Effector memory CD8-positive, alpha-beta T cell (primary cell): ENCODE data around the gene ZNF74.
A peak's percentile ranks its signal among the peaks of the same experiment; 100 is the strongest.
"Not testable (repeated sequence)": the region's sequence is repeated elsewhere in the genome, so short reads cannot be mapped to it uniquely, and the experiment has no call there.

Experiments used
- ATAC-seq: fragments of 150-1000 bp; cut with Tn5 transposase; replicated peaks from 2 replicates; pipeline ENCODE4 v1.10.0; 2021; ENCODE audit warnings: mild to moderate bottlenecking, moderate library complexity
- DNase-seq, 3 experiments: peaks; one replicate each; pipeline ENCODE4 v3.0.0; 2021
- H3K27ac Mint-ChIP-seq, 2 donors: one replicate each; pipeline ENCODE4 v1.8.0; 2022; ENCODE audit warnings: mild to moderate bottlenecking in 2 of 2, mixed read lengths in 2 of 2, moderate library complexity in 2 of 2
- H3K27me3 Mint-ChIP-seq, 2 donors: one replicate each; pipeline ENCODE4 v1.8.0; 2022; ENCODE audit warnings: mixed read lengths in 2 of 2
- H3K36me3 Mint-ChIP-seq: one replicate; pipeline ENCODE4 v1.8.0; 2022; ENCODE audit warnings: mild to moderate bottlenecking, moderate library complexity, mixed read lengths; ENCODE audit not compliant: insufficient read depth
- H3K4me1 Mint-ChIP-seq, 2 donors: one replicate each; pipeline ENCODE4 v1.8.0; 2022; ENCODE audit warnings: low read depth in 2 of 2, mixed read lengths in 2 of 2
- H3K4me3 Mint-ChIP-seq, 2 donors: one replicate each; pipeline ENCODE4 v1.8.0; 2022; ENCODE audit warnings: mild to moderate bottlenecking in 2 of 2, mixed read lengths in 2 of 2, moderate library complexity in 2 of 2
- H3K9me3 Mint-ChIP-seq, 2 donors: one replicate each; pipeline ENCODE4 v1.8.0; 2022; ENCODE audit warnings: mixed read lengths in 2 of 2

The ZNF74 gene

DNA sequence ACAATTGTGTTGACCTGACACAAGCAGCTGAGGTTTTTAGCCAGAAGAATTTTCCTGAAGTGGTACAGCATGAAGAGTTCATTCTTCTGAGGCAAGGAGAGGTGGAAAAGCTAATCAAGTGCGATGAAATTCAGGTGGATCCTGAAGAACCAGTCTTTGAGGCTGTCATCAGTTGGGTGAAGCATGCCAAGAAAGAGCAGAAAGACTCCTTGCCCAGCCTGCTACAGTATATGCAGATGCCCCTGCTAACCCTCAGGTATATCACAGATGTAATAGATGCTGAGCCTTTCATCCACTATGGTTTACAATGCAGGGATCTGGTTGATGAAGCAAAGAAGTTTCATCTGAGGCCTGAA is 56.6 kb downstream of the ZNF74 start:
- Mint-ChIP-seq H3K36me3 (peaks cover 6% of the 10 kb centered on the region), H3K4me3 (no peak overlapping the region), H3K27ac (no peak overlapping the region), H3K27me3 (no peaks in the 10 kb centered on the region), H3K9me3 (no peaks in the 10 kb centered on the region), H3K4me1 (peaks cover 0 to under 1% of the 10 kb centered on the region in 2 donors)
- DNase-seq (no peak), ATAC-seq (no peak)

DNA sequence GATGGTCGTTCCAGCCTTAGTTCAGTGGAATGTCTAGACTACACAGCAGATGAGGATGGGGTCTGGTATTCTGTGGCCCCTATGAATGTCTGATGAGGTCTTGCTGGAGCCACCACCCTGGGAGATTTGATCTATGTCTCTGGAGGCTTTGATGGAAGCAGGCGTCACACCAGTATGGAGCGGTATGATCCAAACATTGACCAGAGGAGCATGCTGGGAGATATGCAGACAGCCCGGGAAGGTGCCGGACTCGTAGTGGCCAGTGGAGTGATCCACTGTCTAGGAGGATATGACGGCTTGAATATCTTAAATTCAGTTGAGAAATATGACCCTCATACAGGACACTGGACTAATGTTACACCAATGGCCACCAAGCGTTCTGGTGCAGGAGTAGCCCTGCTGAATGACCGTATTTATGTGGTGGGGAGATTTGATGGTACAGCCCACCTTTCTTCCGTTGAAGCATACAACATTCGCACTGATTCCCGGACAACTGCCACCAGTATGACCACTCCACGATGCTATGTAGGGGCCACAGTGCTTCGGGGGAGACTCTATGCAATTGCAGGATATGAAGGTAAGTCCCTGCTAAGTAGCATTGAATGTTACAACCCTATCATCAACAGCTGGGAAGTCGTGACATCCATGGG is 57.3 kb downstream of the ZNF74 start:
- not testable (repeated sequence) for H3K4me3 Mint-ChIP-seq, ATAC-seq, DNase-seq, H3K9me3 Mint-ChIP-seq, H3K27ac Mint-ChIP-seq, H3K4me1 Mint-ChIP-seq, H3K27me3 Mint-ChIP-seq
- peaks cover 12% of the 10 kb centered on the region for H3K36me3 Mint-ChIP-seq

DNA sequence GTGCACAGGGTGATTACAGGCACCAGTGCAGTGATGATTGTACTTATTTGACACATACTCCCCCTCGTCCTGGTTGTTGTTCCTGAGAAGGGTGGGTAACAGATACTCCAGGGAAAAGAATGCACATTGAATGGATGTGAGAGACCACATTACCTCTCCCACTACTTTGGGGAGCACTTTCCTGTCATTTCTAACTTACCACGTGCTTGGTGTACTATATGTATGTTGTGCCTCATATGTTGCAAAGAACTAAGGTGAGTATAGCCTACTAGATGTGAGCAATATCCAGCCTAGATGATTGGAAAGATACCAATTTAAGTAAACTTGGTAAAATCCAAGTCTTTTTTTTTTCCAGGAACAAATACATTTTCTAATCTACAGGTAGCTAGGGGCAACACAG is 58.0 kb downstream of the ZNF74 start:
- Mint-ChIP-seq H3K27ac (no peak overlapping the region), H3K4me1 (peaks cover 9 to 12% of the 10 kb centered on the region in 2 donors), H3K9me3 (no peaks in the 10 kb centered on the region), H3K27me3 (no peaks in the 10 kb centered on the region), H3K36me3 (peaks cover 12% of the 10 kb centered on the region), H3K4me3 (no peak overlapping the region)
- DNase-seq (no peak), ATAC-seq (no peak)

DNA sequence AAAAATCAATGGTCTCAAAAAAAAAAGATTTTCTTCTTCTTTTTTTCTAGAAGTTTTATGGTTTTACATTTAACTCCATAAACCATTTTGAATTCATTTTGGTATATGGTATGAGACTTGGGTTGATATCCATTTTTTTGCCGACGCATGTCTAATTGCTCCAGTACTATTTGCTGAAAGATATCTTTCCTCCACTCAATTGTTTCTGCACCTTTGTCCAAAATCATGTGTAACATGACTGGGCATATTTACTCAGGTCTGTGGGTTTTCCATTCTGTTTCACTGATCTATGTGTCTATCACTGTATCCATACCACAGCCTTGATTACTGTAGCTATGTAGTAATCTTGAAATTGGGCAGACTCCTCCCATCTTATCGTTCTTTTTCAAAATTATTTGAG is 59.3 kb downstream of the ZNF74 start:
- H3K4me1 Mint-ChIP-seq = peaks cover 9 to 12% of the 10 kb centered on the region in 2 donors
- no peak for ATAC-seq
- H3K4me3 Mint-ChIP-seq = no peak overlapping the region
- DNase-seq = no peak
- peaks cover 12% of the 10 kb centered on the region for H3K36me3 Mint-ChIP-seq
- H3K9me3 Mint-ChIP-seq = no peaks in the 10 kb centered on the region
- H3K27me3 Mint-ChIP-seq = no peaks in the 10 kb centered on the region
- H3K27ac Mint-ChIP-seq = no peak overlapping the region

DNA sequence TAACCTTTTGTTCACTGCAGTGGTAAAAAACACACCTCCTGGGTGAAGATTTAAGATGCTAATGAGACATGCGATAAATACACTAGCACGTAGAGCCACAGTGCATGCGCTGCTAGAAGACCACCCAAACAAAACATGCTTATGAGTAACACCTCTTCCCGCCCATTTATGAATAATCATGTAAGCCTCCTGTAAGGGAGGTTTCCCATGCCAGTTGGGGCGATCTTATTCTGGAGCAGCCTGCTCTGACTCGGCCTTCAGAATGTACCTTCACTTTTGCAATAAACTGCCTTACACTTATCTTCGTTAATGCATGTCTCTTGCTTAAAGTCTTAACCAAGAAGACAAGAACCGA is 61.7 kb downstream of the ZNF74 start:
- H3K36me3 Mint-ChIP-seq = peaks cover 21% of the 10 kb centered on the region
- H3K4me1 Mint-ChIP-seq = peaks cover 18 to 22% of the 10 kb centered on the region in 2 donors

DNA sequence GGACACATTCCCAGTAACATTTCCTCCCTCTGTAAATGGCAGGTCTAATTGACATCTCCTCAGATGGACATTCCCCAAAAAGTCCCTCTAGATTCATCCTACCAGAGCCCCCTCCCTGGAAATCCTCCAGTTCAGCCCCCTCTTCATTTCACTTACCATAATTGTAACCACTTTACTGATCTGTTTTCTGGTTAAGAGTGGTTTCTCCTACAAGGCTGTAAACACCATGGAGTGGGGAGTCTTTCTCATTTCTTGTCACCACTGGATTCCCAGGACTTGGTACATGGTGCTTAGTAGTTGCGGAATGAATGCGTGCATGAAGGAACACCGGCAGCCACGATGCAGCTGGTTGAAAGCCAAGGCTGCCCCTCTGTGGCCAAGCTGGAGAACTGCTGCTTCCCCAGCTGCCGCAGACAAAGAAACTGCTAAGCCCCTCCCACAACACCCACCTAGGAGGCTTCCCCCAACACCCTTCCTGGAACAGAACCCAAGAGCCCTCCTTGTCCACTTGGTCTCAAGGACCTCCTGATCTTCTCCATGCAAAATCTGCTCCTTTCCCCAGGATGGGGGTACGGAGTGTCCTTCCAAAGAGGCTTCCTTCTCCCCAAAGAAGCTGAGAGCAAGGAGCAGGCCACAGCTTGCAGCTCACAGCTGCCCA is 62.2 kb downstream of the ZNF74 start:
- H3K27me3 Mint-ChIP-seq = no peaks in the 10 kb centered on the region
- no peak overlapping the region for H3K4me3 Mint-ChIP-seq
- H3K4me1 Mint-ChIP-seq = peaks cover 18 to 22% of the 10 kb centered on the region in 2 donors
- no peaks in the 10 kb centered on the region for H3K9me3 Mint-ChIP-seq
- peak; percentile 64 to 71 (median 64) for DNase-seq
- ATAC-seq = peak; percentile 99
- H3K36me3 Mint-ChIP-seq = peaks cover 21% of the 10 kb centered on the region
- peak overlapping the region in 1 of 2 donors; percentile 47 for H3K27ac Mint-ChIP-seq

More for the DNA sequence above, 61.7 kb downstream of the ZNF74 start:
- no peak overlapping the region for H3K27ac Mint-ChIP-seq
- ATAC-seq (no peak), DNase-seq (no peak)
- no peak overlapping the region for H3K4me3 Mint-ChIP-seq
- H3K9me3 Mint-ChIP-seq = no peaks in the 10 kb centered on the region
- no peaks in the 10 kb centered on the region for H3K27me3 Mint-ChIP-seq

DNA sequence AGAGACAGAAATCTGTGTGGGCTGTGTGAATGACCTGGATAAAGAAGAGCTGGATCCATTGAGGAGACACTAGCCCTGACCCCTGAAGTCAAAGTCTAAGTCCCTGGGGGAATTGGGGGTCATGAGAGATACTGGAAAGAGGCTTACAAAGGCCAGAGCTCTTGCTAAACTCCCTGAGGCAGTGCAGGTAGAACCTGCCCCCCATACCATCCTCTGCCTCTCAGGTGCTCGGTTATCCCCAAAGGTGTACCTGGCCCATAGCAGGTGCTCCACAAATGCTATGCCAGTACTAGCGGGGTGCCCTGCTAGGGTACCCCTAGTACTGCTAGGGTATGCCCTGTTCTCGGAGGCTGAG is 62.7 kb downstream of the ZNF74 start:
- peaks cover 18 to 22% of the 10 kb centered on the region in 2 donors for H3K4me1 Mint-ChIP-seq
- DNase-seq (no peak), ATAC-seq (no peak)
- H3K4me3 Mint-ChIP-seq = no peak overlapping the region
- H3K27ac Mint-ChIP-seq = peak overlapping the region in 1 of 2 donors; percentile 47
- H3K27me3 Mint-ChIP-seq = no peaks in the 10 kb centered on the region
- no peaks in the 10 kb centered on the region for H3K9me3 Mint-ChIP-seq
- H3K36me3 Mint-ChIP-seq = peaks cover 23% of the 10 kb centered on the region

DNA sequence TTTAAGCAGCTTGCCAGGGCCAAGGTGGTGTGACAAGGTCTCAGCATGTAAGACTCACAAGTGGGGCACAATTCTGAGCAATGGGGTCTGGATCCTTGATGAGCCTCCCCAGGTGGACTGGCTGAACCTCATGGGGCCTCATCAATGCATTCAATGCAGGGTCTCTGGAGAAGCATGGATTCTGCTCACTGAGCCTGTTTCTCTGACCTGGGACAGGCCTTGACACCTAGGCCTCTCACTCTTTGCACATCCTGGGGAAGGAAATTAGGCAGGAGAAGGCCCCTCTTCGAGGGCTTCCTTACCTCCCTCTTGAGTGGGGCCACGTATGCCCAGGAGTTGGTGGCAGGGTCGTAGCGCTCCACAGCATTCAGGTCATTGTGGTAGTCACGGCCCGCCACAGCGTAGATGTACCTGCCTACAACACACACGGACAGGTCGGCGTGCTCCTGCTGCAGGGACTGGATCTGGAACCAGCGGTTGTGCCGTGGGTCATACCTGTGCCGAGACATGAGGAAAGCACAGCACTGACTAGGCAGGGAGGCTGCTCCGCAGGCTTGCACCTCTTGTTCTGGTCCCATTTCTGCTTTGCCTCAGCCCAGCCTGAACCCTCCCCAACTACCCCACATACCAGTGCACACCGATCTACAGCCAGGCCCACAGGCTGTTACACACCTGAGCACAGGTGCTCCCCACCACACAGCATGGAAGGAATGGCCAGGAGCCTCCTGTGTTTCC is 63.7 kb downstream of the ZNF74 start:
- ATAC-seq (no peak), DNase-seq (no peak)
- no peaks in the 10 kb centered on the region for H3K9me3 Mint-ChIP-seq
- no peak overlapping the region for H3K4me3 Mint-ChIP-seq
- no peak overlapping the region for H3K27ac Mint-ChIP-seq
- H3K4me1 Mint-ChIP-seq = peaks cover 22 to 26% of the 10 kb centered on the region in 2 donors
- H3K27me3 Mint-ChIP-seq = no peaks in the 10 kb centered on the region
- H3K36me3 Mint-ChIP-seq = peaks cover 26% of the 10 kb centered on the region
